Fibroblast of pulmonary artery (primary cell): ENCODE data around the gene CD69.

Source experiments
- DNase-seq: peaks from one replicate; pipeline ENCODE4 v3.0.0-alpha.2; 2010; ENCODE audit warnings: low read depth
- H3K4me3 ChIP-seq: replicated peaks from 2 replicates; pipeline ENCODE4 v1.5.1; 2011; ENCODE audit warnings: low read depth, mild to moderate bottlenecking, control low read depth, low read length, moderate library complexity
- TF ChIP-seq, protein P1 (sequence below): IDR thresholded peaks from 2 replicates; pipeline ENCODE4 v1.5.1; 2011; ENCODE audit warnings: mild to moderate bottlenecking, control low read depth, low read length, inconsistent platforms; ENCODE audit errors: missing control alignments

The CD69 gene

DNA sequence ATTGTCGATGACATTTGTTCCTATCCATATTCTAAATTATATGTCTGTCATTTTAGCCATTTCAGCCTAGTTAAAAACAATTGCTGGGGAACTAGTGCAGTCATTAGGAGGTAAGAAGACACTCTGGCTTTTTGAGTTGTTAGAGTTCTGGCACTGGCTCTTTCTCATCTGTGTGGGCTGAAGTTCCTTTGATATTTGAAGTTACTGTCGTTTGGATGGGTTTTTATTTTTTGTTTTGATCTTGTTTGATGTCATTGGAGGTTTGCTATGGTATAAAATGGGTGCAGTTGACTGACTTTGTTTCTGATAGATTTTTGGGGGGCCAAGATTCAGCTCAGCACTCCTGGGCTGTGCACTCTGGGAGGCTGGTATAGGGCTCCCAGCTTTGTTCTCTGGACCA, 20.7 kb upstream of the CD69 start:
- TF ChIP-seq, protein P1, sequence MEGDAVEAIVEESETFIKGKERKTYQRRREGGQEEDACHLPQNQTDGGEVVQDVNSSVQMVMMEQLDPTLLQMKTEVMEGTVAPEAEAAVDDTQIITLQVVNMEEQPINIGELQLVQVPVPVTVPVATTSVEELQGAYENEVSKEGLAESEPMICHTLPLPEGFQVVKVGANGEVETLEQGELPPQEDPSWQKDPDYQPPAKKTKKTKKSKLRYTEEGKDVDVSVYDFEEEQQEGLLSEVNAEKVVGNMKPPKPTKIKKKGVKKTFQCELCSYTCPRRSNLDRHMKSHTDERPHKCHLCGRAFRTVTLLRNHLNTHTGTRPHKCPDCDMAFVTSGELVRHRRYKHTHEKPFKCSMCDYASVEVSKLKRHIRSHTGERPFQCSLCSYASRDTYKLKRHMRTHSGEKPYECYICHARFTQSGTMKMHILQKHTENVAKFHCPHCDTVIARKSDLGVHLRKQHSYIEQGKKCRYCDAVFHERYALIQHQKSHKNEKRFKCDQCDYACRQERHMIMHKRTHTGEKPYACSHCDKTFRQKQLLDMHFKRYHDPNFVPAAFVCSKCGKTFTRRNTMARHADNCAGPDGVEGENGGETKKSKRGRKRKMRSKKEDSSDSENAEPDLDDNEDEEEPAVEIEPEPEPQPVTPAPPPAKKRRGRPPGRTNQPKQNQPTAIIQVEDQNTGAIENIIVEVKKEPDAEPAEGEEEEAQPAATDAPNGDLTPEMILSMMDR: no peak
- DNase-seq: no peak
- no peak overlapping the region for H3K4me3 ChIP-seq

DNA sequence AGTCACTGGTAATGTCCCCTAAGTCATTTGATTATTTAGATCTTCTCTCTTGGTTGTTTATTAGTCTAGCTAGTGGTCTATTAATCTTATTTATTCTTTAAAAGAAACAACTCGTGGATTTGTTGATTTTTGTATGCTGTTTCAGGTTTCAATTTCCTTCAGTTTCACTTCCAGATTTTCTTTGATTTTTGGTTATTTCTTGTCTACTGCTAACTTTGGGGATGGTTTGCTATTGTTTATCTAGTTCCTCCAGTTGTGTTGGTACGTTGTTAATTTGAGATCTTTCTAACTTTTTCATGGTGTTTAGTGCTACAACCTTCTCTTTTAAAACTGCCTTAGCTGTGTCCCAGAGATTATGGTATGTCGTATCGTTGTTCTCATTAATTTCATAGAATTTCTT, 18.5 kb upstream of the CD69 start:
- no peak overlapping the region for H3K4me3 ChIP-seq
- TF ChIP-seq, protein P1: no peak
- no peak for DNase-seq

DNA sequence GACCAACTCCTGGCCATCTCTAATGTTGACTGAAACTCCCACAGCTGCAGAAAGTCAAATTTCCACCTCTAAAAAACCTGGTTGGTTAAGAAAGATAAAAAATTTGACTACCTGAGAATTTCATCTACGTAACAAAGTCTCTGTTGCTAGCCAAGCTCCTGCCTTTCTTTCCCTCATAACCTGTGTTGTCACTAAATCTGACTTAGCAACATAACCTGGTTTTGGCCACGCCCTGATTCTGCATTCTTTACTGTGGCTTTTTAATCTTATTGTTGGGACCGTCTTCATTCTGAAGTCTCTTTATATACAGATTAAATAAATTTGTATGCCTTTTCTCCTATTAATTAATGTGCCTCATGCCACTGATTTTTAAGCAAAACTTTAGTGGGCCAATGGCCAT, 16.1 kb upstream of the CD69 start:
- TF ChIP-seq, protein P1: no peak
- no peak overlapping the region for H3K4me3 ChIP-seq
- no peak for DNase-seq

DNA sequence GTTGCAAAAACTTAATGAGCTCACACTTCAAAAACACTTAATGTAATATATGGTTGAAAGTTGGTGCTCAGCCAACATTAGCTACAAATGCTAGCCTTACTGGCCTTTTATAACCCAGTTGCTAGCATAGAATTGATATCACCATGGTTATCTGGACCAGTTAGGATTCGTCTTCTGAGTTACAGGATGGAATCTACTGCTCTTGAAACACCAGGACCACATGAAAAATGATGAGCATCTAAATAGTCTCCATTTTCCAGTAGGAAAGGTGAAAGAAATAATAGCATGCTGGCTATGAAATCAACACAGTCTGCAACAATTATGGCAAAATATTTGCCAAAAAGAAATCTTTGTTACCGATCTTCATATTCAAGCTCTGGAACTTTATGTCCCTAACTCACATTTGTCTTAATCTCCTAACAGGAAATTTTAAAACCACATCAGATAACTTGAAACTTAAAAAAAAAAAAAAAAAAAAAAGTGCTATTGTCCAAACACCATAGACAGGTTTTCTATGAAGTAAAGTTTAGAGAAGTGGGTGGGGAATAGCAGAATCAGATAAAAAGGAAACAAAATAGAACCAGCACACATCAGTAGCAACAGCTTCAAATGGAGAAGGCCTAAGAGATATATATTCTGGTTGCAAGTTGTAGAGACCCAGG, 12.6 kb upstream of the CD69 start:
- TF ChIP-seq, protein P1: no peak
- H3K4me3 ChIP-seq: no peak overlapping the region
- DNase-seq: no peak

DNA sequence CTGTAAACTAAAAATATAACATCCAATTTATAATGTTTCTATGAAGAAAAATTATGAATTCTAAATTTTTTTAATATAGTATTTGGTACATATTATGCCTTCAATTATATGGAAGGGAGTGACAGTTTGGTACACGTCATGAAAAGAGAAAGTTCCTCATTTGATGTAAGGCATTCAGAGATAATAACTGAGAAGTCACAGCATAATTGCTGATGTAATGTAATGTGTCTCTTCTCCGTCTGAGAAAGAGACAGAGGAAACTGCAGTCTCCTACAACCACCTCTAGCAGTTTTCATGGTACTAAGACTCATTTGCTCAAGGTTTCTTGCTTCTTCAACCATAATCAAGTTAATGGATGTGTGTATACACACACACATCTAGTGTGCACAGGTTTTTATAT, 2.3 kb upstream of the CD69 start:
- DNase-seq: no peak
- no peak overlapping the region for H3K4me3 ChIP-seq
- TF ChIP-seq, protein P1: no peak

DNA sequence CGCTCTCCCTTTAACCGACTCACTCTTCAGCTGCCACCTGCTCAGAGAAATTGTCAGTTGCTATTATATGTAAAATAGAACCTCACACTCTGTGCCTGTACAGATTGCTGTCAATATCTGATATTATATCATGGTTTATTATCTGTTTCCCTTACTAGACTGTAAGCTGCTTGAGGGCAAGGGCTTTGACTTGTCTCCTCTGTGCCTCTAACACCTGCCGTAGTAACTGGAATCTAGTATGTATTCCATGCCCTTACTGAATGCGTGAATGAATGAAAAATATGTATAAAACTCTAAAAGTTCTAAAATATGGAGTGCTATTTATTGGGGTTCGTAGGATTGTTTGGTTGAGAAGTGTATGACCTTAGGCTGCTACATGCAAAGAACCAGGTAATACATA, 1.7 kb upstream of the CD69 start:
- TF ChIP-seq, protein P1: no peak
- H3K4me3 ChIP-seq: no peak overlapping the region
- no peak for DNase-seq

DNA sequence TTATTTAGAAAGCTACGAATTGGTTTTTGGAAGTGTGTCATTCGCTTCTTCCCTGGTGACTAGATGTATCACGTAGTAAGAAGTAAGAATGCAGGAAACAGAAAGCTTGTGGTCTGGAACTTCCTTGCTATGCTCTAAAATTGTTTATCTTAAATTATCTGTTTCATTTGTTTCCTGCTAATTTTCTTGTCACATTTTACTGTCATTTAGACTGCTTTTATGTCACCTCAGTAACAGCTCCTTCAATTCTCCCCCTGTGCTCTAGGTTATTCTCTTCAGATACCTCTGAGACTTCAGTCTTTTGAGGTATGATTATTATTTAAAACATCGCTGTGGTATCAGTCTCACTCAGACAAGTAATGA, 699 bp upstream of the CD69 start:
- DNase-seq: no peak
- TF ChIP-seq, protein P1: no peak
- no peak overlapping the region for H3K4me3 ChIP-seq
